CD4-positive, alpha-beta T cell treated with Interleukin-1 beta for 1 hour (primary cell): ENCODE results near the gene FOXA2.
"Not testable (repeated sequence)": the region's sequence is repeated elsewhere in the genome, so short reads cannot be mapped to it uniquely, and the experiment has no call there.

ENCODE experiments used
- DNase-seq, 2 donors: peaks; one replicate each; pipeline ENCODE4 v3.0.0-alpha.2; 2020 to 2022

FOXA2 gene

DNA sequence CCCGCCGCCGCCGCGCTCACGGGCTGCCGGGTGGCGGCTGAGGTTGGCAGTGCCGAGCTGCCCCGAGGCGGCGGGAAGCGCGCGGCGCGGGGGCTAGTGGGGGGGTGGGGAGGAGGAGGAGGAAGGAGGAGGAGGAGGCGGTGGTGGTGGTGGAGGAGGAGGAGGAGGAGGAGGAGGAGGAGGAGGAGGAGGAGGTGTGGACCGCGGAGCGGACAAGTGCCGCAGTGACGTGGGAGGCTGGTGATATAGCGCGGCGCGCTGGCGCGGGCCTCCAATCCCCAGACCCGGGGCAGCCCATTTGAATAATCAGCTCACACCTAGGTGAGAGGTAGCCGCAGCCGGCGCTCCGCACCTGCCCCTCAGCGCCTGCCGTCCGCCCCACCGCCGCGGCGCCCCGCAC is at the start of gene FOXA2:
Gene FOXA2 (minus strand): TSS at position 51 of the 400 bp plus-strand sequence. CDS start 294 bp downstream, outside the sequence.
- no peak for DNase-seq

DNA sequence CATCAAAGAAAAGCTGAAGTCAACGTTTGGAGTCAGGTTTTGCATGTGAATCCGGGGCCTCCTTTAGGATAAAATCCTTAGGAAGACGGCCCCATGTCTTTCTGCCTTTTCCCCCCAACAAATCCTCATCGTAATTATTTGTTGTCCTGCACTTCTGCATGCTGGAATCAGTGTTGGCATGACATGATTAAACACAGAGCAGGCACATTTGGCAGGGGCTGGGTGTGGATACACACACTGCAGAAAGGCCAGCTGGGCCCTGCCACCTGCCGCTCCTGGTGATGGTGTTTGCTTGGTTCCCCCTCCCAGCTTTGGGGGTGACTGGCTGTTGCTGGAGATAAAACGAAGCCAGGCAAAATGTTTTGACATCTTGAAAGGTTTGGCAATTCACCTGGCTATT is 46.3 kb upstream of the FOXA2 start:
- no peak for DNase-seq

- no peak for DNase-seq
Observed at GRCh38 chr20:22629927-22630326, 45.6 kb upstream of the FOXA2 start.

GRCh38 chr20:22629447-22629846 is 45.1 kb upstream of the FOXA2 start:
- DNase-seq: no peak

DNA sequence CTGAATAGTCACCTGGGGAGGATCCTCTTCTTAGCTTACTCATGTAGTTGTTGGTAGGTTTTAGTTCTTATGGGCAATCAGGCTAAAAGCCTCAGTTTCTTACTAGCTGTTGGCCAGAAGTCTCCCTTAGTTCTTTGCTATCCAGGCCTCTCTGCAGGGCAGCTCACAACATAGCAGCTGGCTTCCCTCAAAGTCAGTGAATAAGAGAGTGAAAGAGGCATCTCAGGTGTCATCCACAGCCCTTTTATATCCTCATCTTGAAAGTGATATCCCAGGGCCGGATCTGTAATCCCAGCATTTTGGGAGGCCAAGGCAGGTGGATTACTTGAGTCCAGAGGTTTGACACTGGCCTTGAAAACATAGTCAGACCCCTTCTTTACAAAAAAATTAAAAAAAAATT is 42.1 kb upstream of the FOXA2 start:
- DNase-seq: no peak

DNA sequence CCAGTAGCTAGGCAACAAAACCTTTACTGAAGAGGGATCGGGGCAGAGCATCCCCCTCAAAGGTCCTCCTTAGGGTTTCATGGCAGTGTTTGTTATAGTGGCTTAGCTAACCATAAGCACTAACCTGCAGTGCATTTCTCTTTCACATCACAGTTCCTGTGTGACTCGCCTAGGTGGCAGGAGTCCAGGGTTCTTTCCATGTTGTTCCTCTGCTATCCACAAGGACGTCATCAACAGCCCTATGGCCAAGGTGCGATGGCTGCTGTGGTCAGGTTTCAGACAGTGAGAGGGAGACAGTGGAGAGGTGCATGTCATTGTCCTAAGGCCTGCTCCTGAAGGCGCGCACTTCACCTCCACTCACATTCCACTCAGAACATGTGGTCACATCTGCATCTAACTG is 38.8 kb upstream of the FOXA2 start:
- no peak for DNase-seq

DNA sequence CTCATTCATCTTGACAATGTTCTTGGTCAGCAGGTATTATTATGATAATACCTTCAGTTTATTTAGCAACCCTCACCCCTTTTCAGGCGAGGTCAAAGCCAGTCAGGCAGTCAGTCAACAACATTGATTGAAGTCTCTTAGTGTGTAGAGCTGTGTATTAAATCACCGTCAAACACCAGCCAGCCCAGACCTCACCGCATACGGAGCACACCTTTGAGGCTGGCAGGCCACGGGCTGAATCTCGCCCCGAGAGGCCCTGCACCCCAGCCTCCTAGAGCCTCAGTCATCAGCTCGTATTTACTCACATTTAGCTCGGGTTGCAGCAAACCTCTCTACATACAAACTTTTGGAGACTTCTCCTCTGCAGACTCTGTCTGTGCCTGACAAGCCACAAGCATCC is 36.0 kb upstream of the FOXA2 start:
- no peak for DNase-seq

DNA sequence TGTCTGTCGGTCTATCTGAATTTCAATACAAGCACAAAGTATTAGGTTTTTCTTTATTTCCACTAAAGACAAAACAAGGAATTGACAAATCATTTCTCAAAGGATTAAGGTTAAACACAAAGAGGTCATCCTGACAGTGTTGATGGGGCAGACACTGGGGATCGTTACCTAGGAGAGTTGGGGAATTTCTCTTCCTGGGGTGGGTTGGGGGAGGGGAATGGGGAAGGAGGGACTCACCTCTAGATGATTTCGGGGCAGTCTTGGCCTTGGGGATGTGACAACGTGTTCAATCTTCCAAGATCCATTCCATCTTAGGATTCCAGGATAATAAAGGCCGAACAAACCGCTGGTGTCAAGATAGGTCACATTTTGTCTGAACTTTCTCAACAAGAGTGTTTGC is 35.4 kb upstream of the FOXA2 start:
- no peak for DNase-seq

DNA sequence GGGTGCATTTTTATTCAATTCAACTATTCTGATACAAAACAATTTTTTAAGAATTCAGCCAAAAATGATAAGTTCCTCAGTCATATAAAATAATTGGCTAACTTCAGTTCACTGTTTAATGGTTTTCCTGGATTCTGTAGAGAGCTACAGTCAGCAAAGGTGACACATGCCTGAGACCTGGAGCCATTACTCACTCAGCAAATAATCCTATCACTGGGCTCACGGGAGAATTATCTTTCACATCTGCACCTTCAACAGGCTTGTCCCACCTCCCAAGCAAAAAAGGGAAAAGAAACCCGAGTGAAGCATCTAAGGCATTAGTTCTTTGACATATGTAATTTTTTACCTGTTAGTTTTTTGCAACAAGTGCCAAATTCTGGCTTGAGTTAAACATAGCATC is 34.9 kb upstream of the FOXA2 start:
- no peak for DNase-seq

GRCh38 chr20:22617160-22617559 is 32.8 kb upstream of the FOXA2 start:
- DNase-seq: no peak

DNA sequence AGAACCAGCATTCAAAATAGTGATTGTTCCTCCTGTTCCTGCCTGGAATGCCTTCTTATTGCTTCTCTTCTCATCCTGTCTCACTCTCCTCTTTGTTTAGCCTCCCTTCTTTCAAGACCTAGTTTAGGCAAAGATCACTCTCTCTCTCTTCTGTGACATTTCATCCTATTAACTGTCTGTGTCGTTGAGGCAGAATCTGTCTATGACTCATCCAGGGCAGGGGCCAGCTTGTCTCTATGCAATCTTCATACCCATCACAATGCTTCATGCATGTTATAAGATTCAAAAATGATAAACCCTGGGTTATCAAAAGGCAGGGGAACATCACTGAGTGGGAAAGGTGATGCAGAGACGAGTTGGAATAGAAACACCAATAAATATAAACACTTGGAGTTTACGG is 32.2 kb upstream of the FOXA2 start:
- no peak for DNase-seq

- no peak for DNase-seq
Observed at GRCh38 chr20:22615425-22615824, 31.1 kb upstream of the FOXA2 start.

- DNase-seq: no peak
Observed at GRCh38 chr20:22611636-22612035, 27.3 kb upstream of the FOXA2 start.

DNA sequence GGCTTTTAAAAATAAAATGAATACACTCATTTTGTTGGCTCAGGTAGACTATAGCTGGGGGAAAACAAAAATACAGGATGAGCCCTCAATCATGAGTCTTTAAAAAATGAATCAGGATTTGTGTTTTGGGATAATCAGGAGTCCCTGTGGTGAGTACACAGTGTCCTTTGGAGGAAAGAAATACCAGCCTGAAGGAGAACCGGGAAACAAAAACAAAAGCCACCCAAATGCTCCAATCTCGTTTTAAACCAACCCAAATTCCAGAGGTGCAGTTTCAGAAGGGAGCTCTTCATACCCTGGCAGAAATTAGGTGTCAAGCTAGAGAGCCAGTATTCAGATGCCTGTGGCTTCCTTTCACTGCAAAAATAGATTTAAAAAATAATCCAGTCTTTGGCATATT is 23.3 kb upstream of the FOXA2 start:
- DNase-seq: no peak

GRCh38 chr20:22604815-22605214 is 20.4 kb upstream of the FOXA2 start:
- no peak for DNase-seq

DNA sequence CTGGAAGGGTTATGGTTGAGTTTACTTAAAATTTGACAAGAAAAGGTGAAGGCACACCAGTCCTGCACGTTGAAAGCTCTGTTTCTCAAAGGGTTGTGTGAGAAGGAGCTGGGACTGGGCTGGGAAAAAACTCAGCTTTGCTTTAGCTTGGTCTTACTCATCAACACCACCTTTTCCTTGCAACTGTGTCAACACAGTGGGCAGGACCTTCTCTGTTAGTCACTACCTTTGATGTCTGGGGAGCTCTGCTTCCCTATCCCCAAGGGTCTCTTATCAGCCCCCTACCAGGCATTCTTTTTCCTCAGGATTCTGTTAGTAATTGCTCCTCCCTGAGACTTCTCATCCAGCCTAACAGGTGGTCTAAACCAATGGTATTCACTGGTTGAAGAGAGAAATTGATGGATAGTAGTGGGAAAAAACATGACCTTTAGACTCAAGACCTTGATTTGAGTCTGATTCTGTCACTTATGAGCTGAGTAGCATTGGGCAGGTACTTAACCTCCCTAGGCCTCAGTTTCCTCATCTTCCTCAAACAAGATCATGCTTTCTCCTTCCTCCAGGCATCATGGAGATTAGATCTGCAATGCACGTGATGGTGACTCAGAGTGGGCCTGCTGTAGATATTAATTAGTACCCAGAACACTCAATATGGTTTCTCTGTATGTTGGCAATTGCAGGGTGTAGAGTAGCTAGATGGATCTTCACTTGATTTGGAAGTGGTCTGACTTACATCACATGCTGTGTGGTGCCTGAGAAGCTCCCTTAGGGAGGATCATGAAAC is 17.2 kb upstream of the FOXA2 start:
- DNase-seq: no peak

DNA sequence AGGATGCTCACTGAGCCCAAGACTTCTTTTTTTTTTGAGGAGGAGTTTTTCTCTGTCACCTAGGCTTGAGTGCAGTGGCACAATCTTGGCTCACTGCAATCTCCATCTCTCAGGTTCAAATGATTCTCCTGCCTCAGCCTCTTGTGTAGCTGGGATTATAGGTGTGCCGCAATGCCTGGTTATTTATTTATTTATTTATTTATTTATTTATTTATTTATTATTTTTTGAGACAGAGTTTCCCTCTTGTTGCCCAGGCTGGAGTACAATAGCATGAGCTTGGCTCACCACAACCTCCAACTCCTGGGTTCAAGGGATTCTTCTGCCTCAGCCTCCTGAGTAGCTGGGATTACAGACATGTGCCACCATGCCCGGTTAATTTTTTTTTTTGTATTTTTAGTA is 14.9 kb upstream of the FOXA2 start:
- DNase-seq: not testable (repeated sequence)

DNA sequence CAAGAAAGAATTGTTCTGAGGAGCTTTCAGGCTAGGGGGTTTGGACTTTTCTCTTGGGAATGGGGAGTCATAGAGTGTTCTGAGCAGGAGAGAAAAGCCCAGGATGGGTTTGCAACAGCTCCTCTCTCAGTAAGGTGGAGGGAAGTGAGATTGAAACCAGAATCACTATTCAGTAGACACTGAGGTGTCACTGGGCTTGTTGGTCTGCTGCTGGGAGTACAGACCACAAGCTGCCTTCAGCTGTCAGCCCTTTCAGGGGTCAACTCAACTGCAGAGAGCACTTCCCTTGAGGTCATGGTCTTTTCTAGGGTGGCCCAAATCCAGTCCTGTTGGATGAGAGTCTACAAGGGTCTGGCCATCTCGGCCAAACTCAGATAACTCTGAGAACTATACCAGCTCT is 12.9 kb upstream of the FOXA2 start:
- no peak for DNase-seq

DNA sequence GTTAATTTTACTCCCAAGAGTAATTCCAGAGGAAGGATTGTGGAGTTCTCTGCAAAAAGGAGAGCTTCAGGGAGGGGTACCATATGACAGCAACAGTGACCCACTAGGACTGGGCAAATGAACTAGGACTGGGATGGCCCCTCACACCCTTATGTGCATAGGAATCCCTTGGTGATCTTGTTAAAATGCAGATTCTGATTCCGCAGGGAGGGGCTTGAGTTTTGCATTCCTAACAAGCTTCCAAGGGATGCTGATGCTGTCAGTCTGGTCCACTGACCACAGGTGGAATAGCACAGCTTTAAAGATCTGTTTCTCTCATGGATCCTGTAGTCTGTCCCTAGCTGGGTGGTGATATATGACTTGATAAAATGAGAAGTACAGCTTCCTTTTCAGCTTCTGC is 6.3 kb upstream of the FOXA2 start:
- DNase-seq: no peak

GRCh38 chr20:22586645-22587310 is 2.4 kb upstream of the FOXA2 start:
- no peak for DNase-seq

- no peak for DNase-seq
Observed at GRCh38 chr20:22585786-22586493, 1.6 kb upstream of the FOXA2 start.

DNA sequence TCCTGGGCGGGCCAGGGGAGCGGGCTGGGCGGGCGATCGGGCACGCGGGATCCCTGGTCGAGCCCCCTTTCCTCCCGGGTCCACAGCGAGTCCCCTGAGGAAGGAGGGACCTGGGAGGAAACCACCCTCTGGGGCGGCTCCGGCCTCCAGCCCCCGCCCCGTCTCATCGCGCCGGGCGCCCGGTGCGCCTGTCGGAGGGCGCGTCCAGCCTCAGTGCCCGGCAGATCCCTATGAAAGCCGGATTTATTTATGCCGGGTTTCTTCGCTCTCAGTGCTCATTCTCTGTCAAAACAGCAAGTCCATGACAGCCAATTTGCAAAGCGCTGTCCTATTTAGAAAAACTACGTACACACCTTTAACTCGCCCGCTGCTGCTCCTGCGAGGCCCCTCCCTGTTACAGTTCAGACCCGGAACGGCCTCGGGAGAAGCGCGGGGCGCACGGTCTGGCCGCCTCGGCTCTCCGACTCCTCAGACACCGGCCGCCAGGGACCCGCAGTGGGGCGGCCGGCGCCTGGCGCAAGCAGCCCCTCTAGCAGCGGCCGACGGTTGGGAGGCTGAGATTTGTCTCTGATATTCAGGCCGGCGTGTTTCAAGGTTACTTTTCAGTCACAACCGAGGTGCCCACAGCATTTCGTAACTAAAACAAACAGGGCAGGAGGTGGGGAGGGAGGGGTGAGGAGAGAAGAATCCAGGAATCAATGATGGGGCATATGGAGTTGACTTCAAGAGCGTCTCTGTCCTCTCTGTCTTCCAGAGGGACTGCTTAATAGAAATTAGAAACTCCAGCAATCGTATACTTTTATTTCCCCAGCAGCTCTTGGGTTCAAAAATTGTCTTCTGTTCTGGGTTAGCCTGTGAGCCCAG is 782 bp upstream of the FOXA2 start:
- no peak for DNase-seq
